Measurements from ENCODE around the gene CD28.

DNA sequence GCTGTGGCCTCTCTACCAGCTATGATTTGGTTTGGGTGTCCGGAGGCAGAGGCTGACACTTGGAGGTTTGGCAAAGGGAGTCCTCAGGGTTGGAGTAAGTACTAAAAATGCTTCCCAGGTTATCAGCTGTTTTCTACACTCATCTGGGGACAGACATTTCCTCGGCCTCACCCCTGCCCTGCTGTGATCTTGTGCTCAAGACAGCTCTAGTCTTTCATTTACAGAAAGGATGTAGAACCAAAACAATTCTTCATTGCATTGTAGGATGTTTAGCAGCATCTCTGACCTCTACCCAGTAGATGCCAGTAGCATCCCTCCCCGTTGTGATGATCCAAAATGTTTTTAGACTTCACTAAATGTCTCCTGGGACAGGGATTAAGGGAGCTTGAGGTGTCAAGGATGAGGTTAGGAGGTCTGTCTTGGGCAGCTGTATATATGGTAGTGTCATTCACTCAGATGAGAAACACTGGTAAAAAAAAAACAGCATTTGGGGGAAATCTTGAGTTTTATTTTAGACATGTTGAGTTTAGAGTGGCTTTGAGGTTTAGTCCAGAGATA is 26.6 kb downstream of the CD28 start:
- TF ChIP-seq, protein P1, sequence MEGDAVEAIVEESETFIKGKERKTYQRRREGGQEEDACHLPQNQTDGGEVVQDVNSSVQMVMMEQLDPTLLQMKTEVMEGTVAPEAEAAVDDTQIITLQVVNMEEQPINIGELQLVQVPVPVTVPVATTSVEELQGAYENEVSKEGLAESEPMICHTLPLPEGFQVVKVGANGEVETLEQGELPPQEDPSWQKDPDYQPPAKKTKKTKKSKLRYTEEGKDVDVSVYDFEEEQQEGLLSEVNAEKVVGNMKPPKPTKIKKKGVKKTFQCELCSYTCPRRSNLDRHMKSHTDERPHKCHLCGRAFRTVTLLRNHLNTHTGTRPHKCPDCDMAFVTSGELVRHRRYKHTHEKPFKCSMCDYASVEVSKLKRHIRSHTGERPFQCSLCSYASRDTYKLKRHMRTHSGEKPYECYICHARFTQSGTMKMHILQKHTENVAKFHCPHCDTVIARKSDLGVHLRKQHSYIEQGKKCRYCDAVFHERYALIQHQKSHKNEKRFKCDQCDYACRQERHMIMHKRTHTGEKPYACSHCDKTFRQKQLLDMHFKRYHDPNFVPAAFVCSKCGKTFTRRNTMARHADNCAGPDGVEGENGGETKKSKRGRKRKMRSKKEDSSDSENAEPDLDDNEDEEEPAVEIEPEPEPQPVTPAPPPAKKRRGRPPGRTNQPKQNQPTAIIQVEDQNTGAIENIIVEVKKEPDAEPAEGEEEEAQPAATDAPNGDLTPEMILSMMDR (conservative IDR thresholded peaks at IDR 0.05 in 1 of 2, IDR thresholded peaks at IDR 0.05 in 1 of 2; ENCODE audit: low read depth in 1 of 2, low read length in 2 of 2) = no peak
- TF ChIP-seq EZH2 (IDR thresholded peaks at IDR 0.05; ENCODE audit: low read length, missing control alignments) = no peak
